IMR-90 (cell line): ENCODE results near the gene RPH3AL. TPM values are rescaled to one million over a fixed set of nuclear protein-coding genes. Genes with fewer than 3 reads are reported as not detected.

Experiments used
- ATAC-seq: fragments of 200-7000 bp; cut with Tn5 transposase; 2 replicates; pipeline ENCODE4 v1.9.1; 2020; ENCODE audit warnings: low read depth, mild to moderate bottlenecking, moderate library complexity
- BruUV-seq: library from RNA; stranded (reverse); fragments of 400-500 nt; replicated peaks from 2 replicates; lab custom pipeline; 2021; lab: Mats Ljungman, UMichigan
- CTCF ChIA-PET: fragments of 300-600 bp; formaldehyde crosslinking; extraction: SDS; loops from one replicate; lab custom pipeline; 2021; ENCODE audit warnings: antibody characterized with exemption; lab: Yijun Ruan, JAX
- POLR2A ChIA-PET: fragments of 300-600 bp; sonication (Branson Sonifier 250); formaldehyde crosslinking; loops from one replicate; lab custom pipeline; 2022; ENCODE audit warnings: antibody characterized with exemption; ENCODE audit not compliant: unreplicated experiment; lab: Charles Lee
- DNase-seq: peaks from one replicate; pipeline ENCODE4 v3.0.0; 2013
- H2AFZ ChIP-seq: replicated peaks from 2 replicates; pipeline ENCODE3; 2013; ENCODE audit warnings: low read length, mild to moderate bottlenecking; ENCODE audit not compliant: poor library complexity
- H2AK5ac ChIP-seq: 2 replicates; pipeline ENCODE4 v1.6.1; 2013; ENCODE audit warnings: low read depth, low read length, inconsistent platforms
- H2AK9ac ChIP-seq: replicated peaks from 2 replicates; pipeline ENCODE3; 2013; ENCODE audit warnings: mild to moderate bottlenecking, low read depth, low read length, moderate library complexity; ENCODE audit not compliant: poor library complexity
- H2BK120ac ChIP-seq: 2 replicates; pipeline ENCODE4 v1.6.1; 2013; ENCODE audit warnings: low read depth, low read length, inconsistent platforms
- H2BK15ac ChIP-seq: 3 replicates; pipeline ENCODE4 v1.6.1; 2013; ENCODE audit warnings: low read depth, low read length, inconsistent platforms
- H2BK20ac ChIP-seq: 2 replicates; pipeline ENCODE4 v1.6.1; 2013; ENCODE audit warnings: low read depth, mild to moderate bottlenecking, inconsistent platforms, low read length, moderate library complexity
- H2BK5ac ChIP-seq: 2 replicates; pipeline ENCODE4 v1.6.1; 2013; ENCODE audit warnings: mild to moderate bottlenecking, low read depth, low read length, inconsistent platforms; ENCODE audit not compliant: poor library complexity, severe bottlenecking
- H3K14ac ChIP-seq: replicated peaks from 2 replicates; pipeline ENCODE4 v1.6.1; 2013; ENCODE audit warnings: low read depth, low read length, inconsistent platforms
- H3K18ac ChIP-seq: 2 replicates; pipeline ENCODE4 v1.6.1; 2013; ENCODE audit warnings: low read depth, low read length, control low read depth
- H3K23ac ChIP-seq: 2 replicates; pipeline ENCODE4 v1.6.1; 2013; ENCODE audit warnings: low read depth, low read length, inconsistent platforms
- H3K27ac ChIP-seq: 2 replicates; pipeline ENCODE4 v1.5.1; 2013; ENCODE audit warnings: mild to moderate bottlenecking, control low read depth, low read length; ENCODE audit not compliant: insufficient read depth
- H3K27me3 ChIP-seq: 2 replicates; pipeline ENCODE4 v1.6.1; 2013; ENCODE audit warnings: low read length; ENCODE audit not compliant: control insufficient read depth, insufficient read depth
- H3K36me3 ChIP-seq: 2 replicates; pipeline ENCODE4 v1.6.1; 2013; ENCODE audit warnings: low read length, mixed read lengths; ENCODE audit not compliant: control insufficient read depth, insufficient read depth
- H3K4ac ChIP-seq: 2 replicates; pipeline ENCODE4 v1.6.1; 2013; ENCODE audit warnings: low read depth, low read length, inconsistent platforms
- H3K4me1 ChIP-seq: 2 replicates; pipeline ENCODE4 v1.6.1; 2013; ENCODE audit warnings: low read length, mixed read lengths; ENCODE audit not compliant: control insufficient read depth, insufficient read depth
- H3K4me2 ChIP-seq: 2 replicates; pipeline ENCODE4 v1.6.1; 2013; ENCODE audit warnings: low read depth, mild to moderate bottlenecking, control low read depth, low read length, moderate library complexity
- H3K4me3 ChIP-seq: 2 replicates; pipeline ENCODE4 v1.5.1; 2013; ENCODE audit warnings: low read depth, mild to moderate bottlenecking, control low read depth, low read length, moderate library complexity; ENCODE audit not compliant: insufficient read depth
- H3K56ac ChIP-seq: 2 replicates; pipeline ENCODE4 v1.6.1; 2013; ENCODE audit warnings: low read length, inconsistent platforms; ENCODE audit not compliant: insufficient read depth; ENCODE audit errors: extremely low read depth
- H3K79me1 ChIP-seq, 2 experiments: 2 replicates each; pipeline ENCODE4 v1.6.1; 2013; ENCODE audit warnings: low read length in 2 of 2, inconsistent platforms in 1 of 2, low read depth in 1 of 2
- H3K9ac ChIP-seq: 2 replicates; pipeline ENCODE4 v1.6.1; 2013; ENCODE audit warnings: low read depth, low read length, control low read depth
- H3K9me1 ChIP-seq: 2 replicates; pipeline ENCODE4 v1.6.1; 2013; ENCODE audit warnings: low read length, inconsistent platforms; ENCODE audit not compliant: insufficient read depth
- H3K9me3 ChIP-seq: 2 replicates; pipeline ENCODE4 v1.6.1; 2013; ENCODE audit warnings: low read length; ENCODE audit not compliant: control insufficient read depth, insufficient read depth
- H4K20me1 ChIP-seq: 2 replicates; pipeline ENCODE4 v1.6.1; 2013; ENCODE audit warnings: low read length, inconsistent platforms; ENCODE audit not compliant: insufficient read depth
- H4K5ac ChIP-seq: 2 replicates; pipeline ENCODE4 v1.6.1; 2013; ENCODE audit warnings: mild to moderate bottlenecking, low read depth, low read length, control low read depth
- H4K8ac ChIP-seq, 2 experiments: 2 replicates each; pipeline ENCODE4 v1.6.1; 2013; ENCODE audit warnings: low read depth in 2 of 2, low read length in 2 of 2, control low read depth in 1 of 2, inconsistent platforms in 1 of 2
- H4K91ac ChIP-seq: 2 replicates; pipeline ENCODE4 v1.6.1; 2013; ENCODE audit warnings: low read depth, low read length, inconsistent platforms; ENCODE audit not compliant: insufficient read depth
- BHLHE40 ChIP-seq: fragments of 150-350 bp; IDR thresholded peaks from 2 replicates; pipeline ENCODE4 v1.6.1; 2016; ENCODE audit warnings: mild to moderate bottlenecking, low read depth, low read length
- CEBPB ChIP-seq: IDR thresholded peaks from 2 replicates; pipeline ENCODE4 v1.6.1; 2012; ENCODE audit warnings: low read depth, low read length, improper control_type of control experiment
- CHD1 ChIP-seq: IDR thresholded peaks from 2 replicates; pipeline ENCODE4 v1.6.1; 2012; ENCODE audit warnings: low read depth, low read length, improper control_type of control experiment
- FOS ChIP-seq: fragments of 150-350 bp; IDR thresholded peaks from 2 replicates; pipeline ENCODE4 v1.6.1; 2016; ENCODE audit warnings: low read depth, low read length
- MAFK ChIP-seq: IDR thresholded peaks from 2 replicates; pipeline ENCODE4 v1.6.1; 2012; ENCODE audit warnings: low read depth, low read length, improper control_type of control experiment
- MAZ ChIP-seq: IDR thresholded peaks from 2 replicates; pipeline ENCODE4 v1.6.1; 2012; ENCODE audit warnings: low read depth, mild to moderate bottlenecking, low read length, improper control_type of control experiment, moderate library complexity, borderline replicate concordance
- MXI1 ChIP-seq: IDR thresholded peaks from 2 replicates; pipeline ENCODE4 v1.6.1; 2012; ENCODE audit warnings: low read depth, mild to moderate bottlenecking, low read length, moderate library complexity, borderline replicate concordance
- NFE2L2 ChIP-seq: fragments of 150-350 bp; IDR thresholded peaks from 2 replicates; pipeline ENCODE4 v1.6.1; 2016; ENCODE audit warnings: low read depth, mild to moderate bottlenecking, low read length
- POLR2A ChIP-seq: IDR thresholded peaks from 2 replicates; pipeline ENCODE4 v1.6.1; 2012; ENCODE audit warnings: mild to moderate bottlenecking, low read depth, low read length
- RAD21 ChIP-seq: IDR thresholded peaks from 2 replicates; pipeline ENCODE4 v1.6.1; 2012; ENCODE audit warnings: low read length, improper control_type of control experiment
- RCOR1 ChIP-seq: IDR thresholded peaks from 2 replicates; pipeline ENCODE4 v1.6.1; 2012; ENCODE audit warnings: mild to moderate bottlenecking, low read length, improper control_type of control experiment; ENCODE audit not compliant: insufficient replicate concordance
- RFX5 ChIP-seq: IDR thresholded peaks from 2 replicates; pipeline ENCODE4 v1.8.0; 2012; ENCODE audit warnings: low read depth, mild to moderate bottlenecking, low read length, moderate library complexity
- SMC3 ChIP-seq: fragments of 150-350 bp; IDR thresholded peaks from 2 replicates; pipeline ENCODE4 v1.6.1; 2016; ENCODE audit warnings: low read depth, mild to moderate bottlenecking, antibody characterized with exemption, low read length, moderate library complexity
- WGBS, 2 experiments: methylation state at CpG; one replicate each; pipeline versions ENCODE4 v1.1.5 to v1.1.7; 2013; ENCODE audit warnings: missing lambda C conversion rate in 2 of 2; ENCODE audit not compliant: insufficient read length in 1 of 2; ENCODE audit errors: extremely low coverage in 2 of 2; 5-methylcytosine and 5-hydroxymethylcytosine counted together
- dilution Hi-C: fragments of 300-500 bp; cut with HindIII; formaldehyde crosslinking; loops from one replicate; pipeline ENCODE4 v1.14.3; 2018; ENCODE audit warnings: low sequenced_read_pairs; ENCODE audit not compliant: unreplicated experiment
- in situ Hi-C: fragments of 300-500 bp; cut with MboI; formaldehyde crosslinking; loops from 3 replicates; pipeline ENCODE4 v1.14.3; 2019; ENCODE audit warnings: low sequenced_read_pairs, inconsistent platforms, mixed read lengths
- intact Hi-C: fragments of 100-400 bp; cut with micrococcal nuclease; formaldehyde crosslinking; loops from 2 replicates; pipeline ENCODE4 v1.10.0; 2022
- polyA plus RNA-seq, 3 experiments: library from polyadenylated mRNA; depleted of rRNA; stranded (reverse); fragments of >200 nt; gene quantifications; 2 replicates each; pipeline ENCODE4 v1.2.3, GENCODE V29; 2012; ENCODE audit warnings: low replicate concordance in 1 of 3
- total RNA-seq: library from RNA; depleted of rRNA; stranded (reverse); fragments of >200 nt; gene quantifications from 2 replicates; pipeline ENCODE4 v1.2.3, GENCODE V29; 2012
- TF ChIP-seq, protein P1 (sequence below): fragments of 150-350 bp; IDR thresholded peaks from 2 replicates; pipeline ENCODE4 v1.6.1; 2017; ENCODE audit warnings: mild to moderate bottlenecking, antibody characterized with exemption, low read length, low read depth
- TF ChIP-seq, protein P2 (sequence below): conservative IDR thresholded peaks from 2 replicates; pipeline ENCODE4 v1.5.1; 2012; ENCODE audit warnings: mild to moderate bottlenecking, low read depth, low read length, improper control_type of control experiment
- TF ChIP-seq, protein P3 (sequence below): fragments of 150-350 bp; IDR thresholded peaks from 2 replicates; pipeline ENCODE4 v1.6.1; 2016; ENCODE audit warnings: low read depth, mild to moderate bottlenecking, low read length, moderate library complexity, borderline replicate concordance

Gene RPH3AL
- total and polyA plus RNA-seq, 2 of the 4 experiments (the other 2 are of a cell fraction), result 1.8 to 2.5 TPM

DNA sequence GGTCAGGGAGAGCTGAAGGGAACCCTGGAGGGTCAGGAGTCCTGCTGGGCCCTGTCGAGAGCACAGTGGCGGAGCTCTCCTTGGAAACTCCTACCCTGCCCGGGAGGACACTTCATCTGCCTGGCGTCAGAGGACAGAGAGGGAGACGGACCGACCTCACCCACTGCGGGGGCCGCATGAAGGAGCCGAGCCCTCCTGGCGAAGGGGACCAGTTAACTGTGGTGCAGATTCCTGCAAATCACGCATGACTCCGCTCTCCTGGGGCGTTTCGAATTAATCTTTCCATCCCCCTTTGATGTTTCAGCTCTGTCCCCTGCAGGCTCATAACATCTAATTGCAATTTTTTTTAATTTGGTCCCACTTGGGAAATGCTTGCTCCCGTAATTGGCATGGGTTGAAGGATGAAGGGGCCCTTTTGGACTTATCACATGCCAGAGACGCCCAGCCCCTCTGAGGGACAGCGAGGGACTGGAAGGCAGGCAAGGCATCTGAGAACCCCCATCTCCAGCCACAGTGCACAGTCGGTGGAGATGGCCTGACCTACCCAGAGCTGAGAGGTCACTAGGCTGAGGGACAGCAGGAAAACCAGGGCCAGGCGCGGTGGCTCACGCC, 26.5 kb downstream of the RPH3AL start:
- H3K56ac ChIP-seq, result no peak overlapping the region
- H3K9me3 ChIP-seq, result no peaks in the 10 kb centered on the region
- DNase-seq (no peak), ATAC-seq (no peak)
- no peak overlapping the region for H4K8ac ChIP-seq
- in situ Hi-C loops (no loop called here), dilution Hi-C loops (no loop called here), intact Hi-C loops (no loop called here)
- H2AK9ac ChIP-seq, result no peak overlapping the region
- H3K27me3 ChIP-seq, result peaks cover 32% of the 10 kb centered on the region
- no TSS peak for BruUV-seq
- no peak overlapping the region for H2BK120ac ChIP-seq
- no peak overlapping the region for H3K4ac ChIP-seq
- H3K79me1 ChIP-seq, result no peaks in the 10 kb centered on the region
- no peak overlapping the region for H4K5ac ChIP-seq
- no peaks in the 10 kb centered on the region for H4K20me1 ChIP-seq
- H3K4me1 ChIP-seq, result no peaks in the 10 kb centered on the region
- ChIA-PET POLR2A (no interaction called here), CTCF (no interaction called here)
- no peak overlapping the region for H3K9ac ChIP-seq
- no peak overlapping the region for H3K4me2 ChIP-seq
- no peak overlapping the region for H2AK5ac ChIP-seq
- H3K14ac ChIP-seq, result no peak overlapping the region
- H3K4me3 ChIP-seq, result no peak overlapping the region
- no peak overlapping the region for H4K91ac ChIP-seq
- 60% methylated on average over 2 of the region's 21 CpGs; no CpG with 5 or more reads in 1 of the 2 experiments for WGBS, 2 experiments
- H2BK5ac ChIP-seq, result no peak overlapping the region
- TF ChIP-seq NFE2L2, result no peak
- no peak for TF ChIP-seq MXI1
- no peak for TF ChIP-seq RAD21
- TF ChIP-seq BHLHE40, result no peak
- TF ChIP-seq CHD1, result no peak
- TF ChIP-seq SMC3, result no peak
- TF ChIP-seq, protein P1, sequence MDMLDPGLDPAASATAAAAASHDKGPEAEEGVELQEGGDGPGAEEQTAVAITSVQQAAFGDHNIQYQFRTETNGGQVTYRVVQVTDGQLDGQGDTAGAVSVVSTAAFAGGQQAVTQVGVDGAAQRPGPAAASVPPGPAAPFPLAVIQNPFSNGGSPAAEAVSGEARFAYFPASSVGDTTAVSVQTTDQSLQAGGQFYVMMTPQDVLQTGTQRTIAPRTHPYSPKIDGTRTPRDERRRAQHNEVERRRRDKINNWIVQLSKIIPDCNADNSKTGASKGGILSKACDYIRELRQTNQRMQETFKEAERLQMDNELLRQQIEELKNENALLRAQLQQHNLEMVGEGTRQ, result no peak
- TF ChIP-seq POLR2A, result no peak
- TF ChIP-seq FOS, result no peak
- no peak for TF ChIP-seq RCOR1
- TF ChIP-seq, protein P2, sequence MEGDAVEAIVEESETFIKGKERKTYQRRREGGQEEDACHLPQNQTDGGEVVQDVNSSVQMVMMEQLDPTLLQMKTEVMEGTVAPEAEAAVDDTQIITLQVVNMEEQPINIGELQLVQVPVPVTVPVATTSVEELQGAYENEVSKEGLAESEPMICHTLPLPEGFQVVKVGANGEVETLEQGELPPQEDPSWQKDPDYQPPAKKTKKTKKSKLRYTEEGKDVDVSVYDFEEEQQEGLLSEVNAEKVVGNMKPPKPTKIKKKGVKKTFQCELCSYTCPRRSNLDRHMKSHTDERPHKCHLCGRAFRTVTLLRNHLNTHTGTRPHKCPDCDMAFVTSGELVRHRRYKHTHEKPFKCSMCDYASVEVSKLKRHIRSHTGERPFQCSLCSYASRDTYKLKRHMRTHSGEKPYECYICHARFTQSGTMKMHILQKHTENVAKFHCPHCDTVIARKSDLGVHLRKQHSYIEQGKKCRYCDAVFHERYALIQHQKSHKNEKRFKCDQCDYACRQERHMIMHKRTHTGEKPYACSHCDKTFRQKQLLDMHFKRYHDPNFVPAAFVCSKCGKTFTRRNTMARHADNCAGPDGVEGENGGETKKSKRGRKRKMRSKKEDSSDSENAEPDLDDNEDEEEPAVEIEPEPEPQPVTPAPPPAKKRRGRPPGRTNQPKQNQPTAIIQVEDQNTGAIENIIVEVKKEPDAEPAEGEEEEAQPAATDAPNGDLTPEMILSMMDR, result no peak
- TF ChIP-seq, protein P3, sequence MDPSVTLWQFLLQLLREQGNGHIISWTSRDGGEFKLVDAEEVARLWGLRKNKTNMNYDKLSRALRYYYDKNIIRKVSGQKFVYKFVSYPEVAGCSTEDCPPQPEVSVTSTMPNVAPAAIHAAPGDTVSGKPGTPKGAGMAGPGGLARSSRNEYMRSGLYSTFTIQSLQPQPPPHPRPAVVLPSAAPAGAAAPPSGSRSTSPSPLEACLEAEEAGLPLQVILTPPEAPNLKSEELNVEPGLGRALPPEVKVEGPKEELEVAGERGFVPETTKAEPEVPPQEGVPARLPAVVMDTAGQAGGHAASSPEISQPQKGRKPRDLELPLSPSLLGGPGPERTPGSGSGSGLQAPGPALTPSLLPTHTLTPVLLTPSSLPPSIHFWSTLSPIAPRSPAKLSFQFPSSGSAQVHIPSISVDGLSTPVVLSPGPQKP, result no peak
- no peak for TF ChIP-seq MAZ
- no peak for TF ChIP-seq CEBPB
- TF ChIP-seq MAFK, result no peak
- no peak for TF ChIP-seq RFX5
- H2AFZ ChIP-seq, result no peak overlapping the region
- H3K18ac ChIP-seq, result no peak overlapping the region
- no peak overlapping the region for H3K27ac ChIP-seq
- H3K23ac ChIP-seq, result no peak overlapping the region
- no peaks in the 10 kb centered on the region for H3K36me3 ChIP-seq
- H2BK20ac ChIP-seq, result no peak overlapping the region
- H3K9me1 ChIP-seq, result no peaks in the 10 kb centered on the region
- H2BK15ac ChIP-seq, result no peak overlapping the region
